SK-MEL-5 (cell line): Measurements from ENCODE around the gene STK17A. TPM values are rescaled to one million over a fixed set of nuclear protein-coding genes. Genes with fewer than 3 reads are reported as not detected.
"Not testable (repeated sequence)": the region's sequence is repeated elsewhere in the genome, so short reads cannot be mapped to it uniquely, and the experiment has no call there.

Source experiments
- DNase-seq: peaks from one replicate; pipeline ENCODE4 v3.0.0-alpha.2; 2016; ENCODE audit warnings: low read depth, low spot score
- in situ Hi-C: cut with HindIII; loops from 2 replicates; pipeline ENCODE4 v1.10.0; 2016; ENCODE audit warnings: low sequenced_read_pairs, high pct_unique_total_duplicates, low pct_unique_long_range_greater_than_20kb
- total RNA-seq: library from RNA; depleted of rRNA; stranded (reverse); fragments of >200 nt; shearing (Covaris generic); gene quantifications from 2 replicates; pipeline ENCODE4 v1.2.3, GENCODE V29; 2014

STK17A gene
- total RNA-seq, 1 experiment from 2014 or later = 121 TPM

DNA sequence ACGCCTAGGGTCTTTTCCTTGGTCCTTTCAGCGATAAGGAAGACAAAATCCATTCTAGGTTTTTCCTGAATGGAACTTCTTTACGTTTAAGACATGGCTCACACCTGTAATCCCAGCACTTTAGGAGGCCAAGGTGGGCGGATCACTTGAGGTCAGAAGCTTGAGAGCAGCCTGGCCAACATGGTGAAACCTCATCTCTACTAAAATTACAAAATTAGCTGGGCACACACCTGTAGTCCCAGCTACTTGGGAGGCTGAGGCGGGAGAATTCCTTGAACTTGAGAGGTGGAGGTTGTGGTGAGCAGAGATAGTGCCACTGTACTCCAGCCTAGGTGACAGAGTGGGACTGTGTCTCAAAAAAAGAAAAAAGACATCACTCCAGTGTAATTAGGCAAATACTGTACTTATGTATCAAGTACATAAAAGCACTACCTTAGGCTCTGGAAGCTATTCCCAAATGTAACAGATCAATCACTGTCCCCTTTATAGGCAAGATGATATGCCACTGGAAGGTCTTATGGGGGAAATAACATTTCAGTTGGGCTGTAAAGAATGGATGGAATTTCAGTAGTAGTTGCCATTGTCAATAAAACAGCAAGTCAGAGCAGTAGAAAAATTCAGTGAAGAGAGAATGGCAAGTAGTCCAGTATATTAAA, 5.7 kb downstream of the STK17A start:
- DNase-seq = no peak
- in situ Hi-C loops = no loop called here

GRCh38 chr7:43589133-43589478, 6.2 kb downstream of the STK17A start:
- in situ Hi-C loops = no loop called here
- DNase-seq = no peak

DNA sequence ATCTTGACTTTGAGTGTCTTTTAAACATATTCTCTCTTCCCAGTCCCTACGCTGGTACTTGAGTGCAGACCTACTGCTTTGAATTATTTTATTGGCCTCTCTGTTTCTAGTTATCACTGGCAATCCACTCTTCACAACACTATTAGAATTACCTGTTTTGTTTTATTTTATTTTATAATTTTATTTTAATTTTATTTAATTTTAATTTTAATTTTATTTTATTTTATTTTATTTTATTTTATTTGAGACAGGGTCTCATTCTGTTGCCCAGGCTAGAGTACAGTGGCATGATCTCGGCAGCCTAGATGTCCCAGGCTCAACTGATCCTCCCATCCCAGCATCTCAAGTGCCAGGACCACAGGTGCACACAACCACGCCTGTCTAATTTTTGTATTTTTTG, 6.8 kb downstream of the STK17A start:
- no peak for DNase-seq
- in situ Hi-C loops = no loop called here

- in situ Hi-C loops = no loop called here
- no peak for DNase-seq
Measured at GRCh38 chr7:43590862-43591557, 8.1 kb downstream of the STK17A start.

GRCh38 chr7:43591558-43592180, 8.8 kb downstream of the STK17A start:
- in situ Hi-C loops = no loop called here
- DNase-seq = no peak

DNA sequence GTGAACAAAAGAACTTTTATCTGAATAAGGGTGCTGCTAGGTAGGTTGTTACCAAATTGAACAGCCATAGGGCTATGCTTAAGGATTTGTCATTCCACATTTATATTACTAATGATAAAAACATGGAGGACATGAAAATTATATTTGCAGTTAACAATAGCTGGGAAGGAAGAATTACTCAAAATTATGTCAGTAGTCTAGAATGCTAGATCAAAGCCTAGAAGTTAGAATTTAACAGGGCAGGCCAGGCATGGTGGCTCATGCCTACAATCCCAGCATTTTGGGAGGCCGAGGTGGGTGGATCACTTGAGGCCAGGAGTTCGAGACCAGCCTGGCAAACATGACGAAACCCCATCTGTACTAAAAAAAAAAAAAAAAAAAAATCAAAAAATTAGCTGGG, 9.4 kb downstream of the STK17A start:
- no peak for DNase-seq
- in situ Hi-C loops = no loop called here

- in situ Hi-C loops = no loop called here
- DNase-seq = no peak
Measured at GRCh38 chr7:43593010-43593409, 10.1 kb downstream of the STK17A start.

DNA sequence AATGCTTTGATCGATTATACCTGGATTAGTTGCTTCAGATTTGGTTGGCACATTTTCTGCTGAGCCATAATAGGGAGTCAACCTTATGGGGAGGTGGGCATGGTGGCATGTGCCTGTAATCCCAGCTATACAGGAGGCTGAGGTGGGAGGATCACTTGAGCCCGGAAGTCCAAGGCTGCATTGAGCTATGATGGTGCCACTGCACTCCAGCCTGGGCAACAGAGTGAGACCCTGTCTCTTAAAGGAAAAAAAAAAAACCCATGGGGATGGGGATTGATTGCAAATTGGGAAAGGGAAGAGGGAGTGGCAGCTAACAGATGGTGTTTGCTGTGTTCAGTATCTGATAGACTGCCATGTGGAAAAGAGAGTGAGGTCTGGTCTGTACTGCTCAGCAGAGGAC, 11.1 kb downstream of the STK17A start:
- in situ Hi-C loops = no loop called here

GRCh38 chr7:43596426-43596825, 13.5 kb downstream of the STK17A start:
- DNase-seq, in situ Hi-C loops: not testable (repeated sequence)

More for the DNA sequence above, 11.1 kb downstream of the STK17A start:
- no peak for DNase-seq

GRCh38 chr7:43600056-43600455, 17.1 kb downstream of the STK17A start:
- DNase-seq = no peak
- in situ Hi-C loops = no loop called here

DNA sequence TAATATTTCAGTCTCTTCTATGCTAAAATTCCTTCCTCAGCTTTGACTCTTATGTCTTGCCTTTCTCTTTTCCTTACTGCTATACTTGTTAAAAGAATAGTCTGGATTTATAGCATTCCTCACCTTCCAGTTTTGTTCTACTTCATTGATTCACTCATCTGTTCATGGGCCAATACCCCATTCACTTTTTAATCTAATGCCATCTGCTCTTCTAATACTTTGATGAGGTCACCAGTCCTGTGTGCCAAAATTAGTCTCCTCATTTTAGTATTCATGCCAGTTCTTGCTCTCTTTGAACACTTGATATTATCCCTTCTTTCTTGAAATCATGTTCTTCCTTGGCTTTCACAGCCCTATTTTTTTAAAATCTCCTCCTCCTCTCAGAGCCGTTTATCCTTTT, 19.3 kb downstream of the STK17A start:
- no peak for DNase-seq
- in situ Hi-C loops = no loop called here

DNA sequence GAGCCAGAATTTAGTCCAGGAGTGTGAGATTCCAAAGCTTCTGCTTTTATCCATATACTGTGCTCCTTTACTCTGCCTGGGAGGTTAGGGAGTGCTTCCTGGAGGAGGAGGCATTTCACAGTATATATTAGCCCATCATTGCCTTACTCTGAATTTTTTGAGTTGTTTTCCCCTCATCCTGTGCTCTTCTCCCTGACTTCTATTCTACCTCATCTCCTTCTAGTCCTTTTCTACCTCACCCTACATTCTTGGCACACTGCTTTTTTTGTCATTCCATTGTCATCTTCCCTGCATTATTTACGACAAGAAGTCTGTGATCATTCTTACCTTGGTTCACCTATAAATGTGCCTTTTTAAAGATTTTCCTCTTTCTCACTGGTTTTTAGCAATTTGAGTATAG, 21.3 kb downstream of the STK17A start:
- DNase-seq = no peak
- in situ Hi-C loops = no loop called here

DNA sequence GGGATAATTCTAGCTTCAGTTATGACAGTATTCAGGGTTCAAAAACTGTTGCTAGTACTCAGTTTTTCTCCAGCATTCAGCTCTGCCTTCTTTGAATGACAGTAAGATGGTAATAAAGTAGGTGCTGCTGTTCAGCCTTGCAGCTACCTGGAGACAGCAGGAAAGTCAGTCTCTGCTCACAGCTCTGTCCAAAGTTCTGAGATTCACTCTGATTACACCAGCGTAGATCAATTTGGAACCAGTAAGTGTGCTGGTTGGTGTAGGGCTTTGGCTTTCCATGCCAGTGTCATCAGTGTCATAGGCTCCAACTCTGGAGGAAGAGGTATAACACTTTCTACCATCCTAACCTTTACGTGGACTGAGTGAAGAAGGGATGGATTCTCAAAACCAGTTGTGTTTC, 26.2 kb downstream of the STK17A start:
- in situ Hi-C loops = no loop called here
- no peak for DNase-seq

DNA sequence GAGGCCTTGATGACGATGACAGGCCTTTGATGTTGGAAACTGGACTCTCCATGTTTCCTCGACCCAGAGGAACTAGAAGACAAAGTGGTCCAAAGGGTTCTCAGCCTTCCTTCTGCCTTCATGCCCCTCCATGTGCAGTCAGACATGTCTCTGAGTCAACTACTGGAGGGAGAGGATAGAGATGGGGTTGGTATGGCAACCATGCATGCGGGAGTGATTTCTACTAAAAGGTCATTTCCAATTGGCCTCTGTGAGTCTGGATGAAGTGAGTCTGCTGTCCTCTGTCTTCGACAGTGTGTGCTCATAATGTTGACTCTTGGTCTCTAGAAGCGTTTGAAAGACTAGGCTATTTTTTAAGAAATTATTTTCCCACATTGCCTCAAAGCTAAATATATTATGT, 29.2 kb downstream of the STK17A start:
- in situ Hi-C loops = no loop called here
- DNase-seq = no peak

DNA sequence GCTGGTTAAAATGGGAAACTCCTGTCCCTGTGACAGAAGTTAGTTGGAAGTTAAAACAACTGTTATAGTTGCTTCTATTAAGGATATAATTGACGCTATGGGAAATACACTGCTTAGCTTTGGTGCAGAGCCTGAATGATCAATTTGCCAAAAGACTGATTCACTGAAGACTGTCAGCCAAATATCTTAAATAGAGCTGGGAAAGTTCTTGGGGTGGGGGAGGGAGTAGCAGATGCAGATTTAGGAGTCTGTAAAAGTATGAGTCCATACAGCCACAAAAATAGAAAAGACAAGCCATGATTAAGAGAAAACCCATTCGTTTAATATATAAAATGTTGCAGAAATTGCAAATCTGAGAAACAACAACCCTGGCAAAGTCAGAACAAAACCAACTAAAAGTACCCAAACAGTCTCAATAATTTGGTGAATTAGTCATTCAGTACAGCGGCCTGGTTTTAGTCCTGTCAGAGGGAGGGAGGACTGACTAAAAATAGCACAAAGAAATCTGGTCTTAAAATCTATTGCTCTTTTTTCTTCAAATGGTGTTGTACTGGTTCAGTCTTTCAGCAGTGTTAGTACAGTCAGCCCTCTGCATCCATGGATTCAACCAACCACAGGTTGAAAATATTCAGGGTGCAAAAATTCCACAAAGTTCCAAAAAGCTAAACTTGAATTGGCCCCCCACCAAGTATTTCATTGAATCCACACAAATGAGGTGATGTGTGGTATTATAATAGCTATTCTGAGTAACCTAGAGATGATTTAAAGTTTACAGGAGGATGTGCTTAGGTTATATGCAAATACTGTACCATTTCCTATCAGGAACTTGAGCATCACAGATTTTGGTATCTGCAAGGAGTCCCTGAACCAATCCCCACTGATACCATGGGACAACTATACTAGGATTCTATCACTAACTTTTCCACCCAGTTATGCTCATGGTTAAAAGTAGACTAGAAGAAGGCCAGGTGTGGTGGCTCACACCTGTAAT, 30.0 kb downstream of the STK17A start:
- DNase-seq = no peak
- in situ Hi-C loops = no loop called here

DNA sequence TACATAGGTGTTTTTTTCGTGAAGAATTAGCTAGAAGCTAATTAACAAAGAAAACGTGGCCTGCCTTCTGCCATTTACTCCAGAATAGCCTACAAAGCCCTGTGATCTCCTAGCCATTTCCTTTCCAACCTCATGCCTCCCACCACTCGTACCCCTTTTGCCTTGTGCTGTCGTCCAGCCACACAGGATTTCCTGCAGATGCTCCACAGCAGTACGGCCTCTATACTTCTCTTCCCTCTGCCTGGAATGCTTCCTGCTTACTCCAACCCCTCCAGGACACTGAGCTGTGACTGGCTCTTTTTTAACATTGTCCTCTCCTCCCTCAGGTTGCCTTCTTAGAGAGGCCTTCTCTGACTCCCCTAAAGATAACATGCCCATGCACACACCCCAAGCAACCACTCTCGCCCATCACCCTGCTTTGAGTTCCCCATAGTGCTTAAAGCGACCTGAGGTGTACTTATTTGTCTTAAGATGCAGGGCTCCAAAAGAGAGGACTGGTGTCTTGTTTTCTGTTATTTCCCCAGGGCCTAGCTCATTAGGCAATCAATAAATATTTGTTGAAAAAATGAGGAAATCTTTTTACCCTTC, 32.7 kb downstream of the STK17A start:
- in situ Hi-C loops = no loop called here

DNA sequence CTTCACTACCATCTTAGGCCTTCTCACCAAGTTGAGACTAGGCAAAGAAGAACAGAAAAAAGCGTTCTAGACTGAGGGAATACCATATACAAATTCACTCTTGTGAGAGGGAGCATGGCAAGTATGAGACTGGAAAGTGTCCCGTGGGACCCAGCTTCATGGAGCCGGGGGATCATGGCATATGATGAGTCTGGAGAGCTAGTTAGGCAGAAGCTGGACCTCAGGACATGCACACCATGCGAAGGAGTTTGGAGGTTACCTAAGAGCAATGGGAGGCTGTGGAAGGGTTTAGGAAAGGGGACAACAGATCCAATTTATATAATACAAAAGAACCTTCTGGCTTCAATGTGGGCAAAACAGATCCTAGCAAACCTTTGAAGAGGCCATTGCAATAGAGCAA, 34.1 kb downstream of the STK17A start:
- DNase-seq = no peak
- in situ Hi-C loops = no loop called here

More for the DNA sequence above, 32.7 kb downstream of the STK17A start:
- no peak for DNase-seq

DNA sequence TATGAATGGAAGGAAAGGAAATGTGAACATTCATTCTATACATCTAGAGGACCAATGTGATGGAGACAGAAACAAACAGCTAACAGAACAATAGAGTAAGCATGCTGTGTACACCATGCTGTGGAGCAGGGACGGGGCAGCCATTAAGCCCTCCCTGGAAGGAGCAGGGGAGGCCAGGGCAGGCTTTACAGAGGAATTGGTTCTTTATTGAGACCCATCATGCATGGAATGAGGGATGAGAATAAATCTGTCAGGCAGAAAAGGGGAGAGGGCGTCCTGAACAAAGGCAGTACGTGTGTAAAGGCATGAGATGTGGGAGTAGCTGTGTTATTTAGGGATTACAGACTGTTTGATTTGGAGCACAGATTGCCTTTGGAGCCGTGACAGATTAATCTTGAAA, 35.2 kb downstream of the STK17A start:
- in situ Hi-C loops = no loop called here

More for the DNA sequence above, 35.2 kb downstream of the STK17A start:
- no peak for DNase-seq
